ENCODE results near the gene GLT8D2. TPM values are rescaled to one million over a fixed set of nuclear protein-coding genes. Genes with fewer than 3 reads are reported as not detected.

Gene GLT8D2
- total RNA-seq, 1 experiment from 2014 or later, result 2.0 TPM

DNA sequence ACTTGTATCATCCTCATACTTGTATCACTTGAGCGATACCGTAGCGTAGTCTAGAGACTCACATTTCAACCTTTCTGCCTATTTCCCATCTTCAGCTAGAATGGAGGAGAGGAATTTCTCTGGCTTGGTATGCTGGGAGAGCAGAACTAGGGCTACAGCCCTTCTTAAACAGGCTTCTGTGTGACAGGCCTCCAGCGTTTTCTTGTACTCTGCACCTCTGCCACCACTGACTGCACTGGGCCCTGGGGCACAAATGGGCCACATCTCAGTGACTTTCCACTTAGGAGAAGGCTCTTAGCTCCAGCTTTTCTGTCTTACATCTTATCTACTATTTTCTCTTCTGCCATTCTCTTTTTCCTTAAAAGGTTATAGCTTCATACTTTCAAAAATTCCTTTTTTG is 41.1 kb upstream of the GLT8D2 start:
- no peaks in the 10 kb centered on the region for H3K9me3 Mint-ChIP-seq (ENCODE audit: unreplicated experiment)
- DNase-seq (ENCODE audit: unreplicated experiment), result no peak
- H3K27me3 Mint-ChIP-seq (ENCODE audit: insufficient read depth, unreplicated experiment), result no peaks in the 10 kb centered on the region
- POLR2A ChIA-PET, result no interaction called here
- H3K4me1 Mint-ChIP-seq (ENCODE audit: insufficient read depth, unreplicated experiment), result no peaks in the 10 kb centered on the region
- BruUV-seq (replicated peaks), result no TSS peak
- peak overlapping the region; percentile 31 for H3K27ac Mint-ChIP-seq (ENCODE audit: low read depth, unreplicated experiment)
- CTCF ChIA-PET, result interaction anchor here (1.0 to 2.9 kb wide), 2 partner anchors 18 to 23 kb away, joined by 4 to 17 read pairs; no protein-coding TSS in a partner anchor
- peaks cover 72% of the 10 kb centered on the region for H3K36me3 Mint-ChIP-seq (ENCODE audit: insufficient read depth, unreplicated experiment)
- TF ChIP-seq, protein P1, sequence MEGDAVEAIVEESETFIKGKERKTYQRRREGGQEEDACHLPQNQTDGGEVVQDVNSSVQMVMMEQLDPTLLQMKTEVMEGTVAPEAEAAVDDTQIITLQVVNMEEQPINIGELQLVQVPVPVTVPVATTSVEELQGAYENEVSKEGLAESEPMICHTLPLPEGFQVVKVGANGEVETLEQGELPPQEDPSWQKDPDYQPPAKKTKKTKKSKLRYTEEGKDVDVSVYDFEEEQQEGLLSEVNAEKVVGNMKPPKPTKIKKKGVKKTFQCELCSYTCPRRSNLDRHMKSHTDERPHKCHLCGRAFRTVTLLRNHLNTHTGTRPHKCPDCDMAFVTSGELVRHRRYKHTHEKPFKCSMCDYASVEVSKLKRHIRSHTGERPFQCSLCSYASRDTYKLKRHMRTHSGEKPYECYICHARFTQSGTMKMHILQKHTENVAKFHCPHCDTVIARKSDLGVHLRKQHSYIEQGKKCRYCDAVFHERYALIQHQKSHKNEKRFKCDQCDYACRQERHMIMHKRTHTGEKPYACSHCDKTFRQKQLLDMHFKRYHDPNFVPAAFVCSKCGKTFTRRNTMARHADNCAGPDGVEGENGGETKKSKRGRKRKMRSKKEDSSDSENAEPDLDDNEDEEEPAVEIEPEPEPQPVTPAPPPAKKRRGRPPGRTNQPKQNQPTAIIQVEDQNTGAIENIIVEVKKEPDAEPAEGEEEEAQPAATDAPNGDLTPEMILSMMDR (IDR thresholded peaks at IDR 0.05; ENCODE audit: unreplicated experiment), result no peak
- intact Hi-C loops (cut with micrococcal nuclease), result no loop called here
- no peak overlapping the region for H3K4me3 Mint-ChIP-seq (ENCODE audit: unreplicated experiment)

DNA sequence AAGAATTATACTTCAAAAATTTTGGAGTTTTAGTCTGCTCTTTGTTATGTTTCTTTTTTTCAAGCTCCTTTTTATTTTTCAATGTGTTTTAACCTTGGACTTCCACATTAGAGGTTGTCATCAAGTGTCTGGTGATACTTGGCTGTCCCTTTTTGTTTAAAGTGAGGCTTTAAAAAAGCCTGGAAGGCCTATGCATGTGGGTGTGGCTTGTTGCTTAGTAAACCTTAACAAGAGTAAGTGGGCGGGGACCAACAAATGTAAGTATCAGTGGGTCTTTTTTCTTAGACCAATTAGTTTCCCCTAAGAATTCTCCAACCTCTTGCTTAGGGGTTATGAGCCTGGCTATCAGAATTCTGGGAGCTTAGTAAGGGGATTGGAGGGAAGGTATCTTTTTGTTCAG is 40.7 kb upstream of the GLT8D2 start:
- intact Hi-C loops (cut with micrococcal nuclease), result no loop called here
- TF ChIP-seq, protein P1 (IDR thresholded peaks at IDR 0.05; ENCODE audit: unreplicated experiment), result no peak
- ChIA-PET POLR2A (interaction anchor here (0.7 kb wide), 1 partner anchor 161 kb away, joined by 3 read pairs; no protein-coding TSS in a partner anchor), CTCF (interaction anchor here (2.9 kb wide), 1 partner anchor 18 kb away, joined by 17 read pairs; no protein-coding TSS in a partner anchor)
- H3K36me3 Mint-ChIP-seq (ENCODE audit: insufficient read depth, unreplicated experiment), result peaks cover 76% of the 10 kb centered on the region
- no peaks in the 10 kb centered on the region for H3K4me1 Mint-ChIP-seq (ENCODE audit: insufficient read depth, unreplicated experiment)
- H3K27ac Mint-ChIP-seq (ENCODE audit: low read depth, unreplicated experiment), result peak overlapping the region; percentile 31
- BruUV-seq (replicated peaks), result no TSS peak
- no peak overlapping the region for H3K4me3 Mint-ChIP-seq (ENCODE audit: unreplicated experiment)
- H3K27me3 Mint-ChIP-seq (ENCODE audit: insufficient read depth, unreplicated experiment), result no peaks in the 10 kb centered on the region
- H3K9me3 Mint-ChIP-seq (ENCODE audit: unreplicated experiment), result no peaks in the 10 kb centered on the region
- no peak for DNase-seq (ENCODE audit: unreplicated experiment)

DNA sequence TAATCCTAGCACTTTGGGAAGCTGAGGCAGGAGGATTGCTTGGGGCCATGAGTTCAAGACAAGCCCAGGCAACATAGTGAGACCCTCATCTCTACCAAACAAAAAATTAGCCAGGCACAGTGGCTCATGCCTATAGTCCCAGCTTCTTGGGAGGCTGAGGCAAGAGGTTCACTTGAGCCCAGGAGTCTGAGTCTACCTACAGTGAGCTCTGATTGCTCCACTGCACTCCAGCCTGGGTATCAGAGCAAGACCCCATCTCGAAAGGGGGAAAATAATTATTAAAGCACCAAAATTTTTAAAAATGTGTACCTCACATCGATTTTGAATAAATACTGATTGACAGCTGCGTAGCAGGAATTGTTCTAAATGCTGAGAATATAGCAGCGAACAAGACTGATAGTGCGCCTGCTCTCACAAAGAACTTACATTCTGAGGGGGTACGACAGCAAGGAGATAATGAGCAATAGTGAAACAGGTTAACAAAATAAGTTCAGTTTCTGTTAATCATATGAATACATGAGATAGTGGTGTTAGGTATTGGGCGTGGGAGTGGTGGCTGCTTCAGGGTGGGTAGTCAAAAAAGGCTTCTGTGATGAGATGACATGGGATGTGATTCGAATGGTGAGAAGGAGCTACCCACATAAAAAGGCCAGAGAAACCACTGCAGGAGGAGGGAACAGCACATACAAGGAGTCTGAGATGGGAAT is 33.9 kb upstream of the GLT8D2 start:
- no TSS peak for BruUV-seq (replicated peaks)
- ChIA-PET POLR2A (interaction anchor here (1.3 kb wide), 1 partner anchor 12 kb away, joined by 3 read pairs; no protein-coding TSS in a partner anchor), CTCF (interaction anchor here (4.1 kb wide), 1 partner anchor 25 kb away, joined by 20 read pairs; no protein-coding TSS in a partner anchor)
- H3K27me3 Mint-ChIP-seq (ENCODE audit: insufficient read depth, unreplicated experiment), result no peaks in the 10 kb centered on the region
- DNase-seq (ENCODE audit: unreplicated experiment), result no peak
- no peak overlapping the region for H3K4me3 Mint-ChIP-seq (ENCODE audit: unreplicated experiment)
- TF ChIP-seq, protein P1 (IDR thresholded peaks at IDR 0.05; ENCODE audit: unreplicated experiment), result no peak
- H3K4me1 Mint-ChIP-seq (ENCODE audit: insufficient read depth, unreplicated experiment), result no peaks in the 10 kb centered on the region
- no peak overlapping the region for H3K27ac Mint-ChIP-seq (ENCODE audit: low read depth, unreplicated experiment)
- peaks cover 52% of the 10 kb centered on the region for H3K36me3 Mint-ChIP-seq (ENCODE audit: insufficient read depth, unreplicated experiment)
- intact Hi-C loops (cut with micrococcal nuclease), result no loop called here
- H3K9me3 Mint-ChIP-seq (ENCODE audit: unreplicated experiment), result no peaks in the 10 kb centered on the region

DNA sequence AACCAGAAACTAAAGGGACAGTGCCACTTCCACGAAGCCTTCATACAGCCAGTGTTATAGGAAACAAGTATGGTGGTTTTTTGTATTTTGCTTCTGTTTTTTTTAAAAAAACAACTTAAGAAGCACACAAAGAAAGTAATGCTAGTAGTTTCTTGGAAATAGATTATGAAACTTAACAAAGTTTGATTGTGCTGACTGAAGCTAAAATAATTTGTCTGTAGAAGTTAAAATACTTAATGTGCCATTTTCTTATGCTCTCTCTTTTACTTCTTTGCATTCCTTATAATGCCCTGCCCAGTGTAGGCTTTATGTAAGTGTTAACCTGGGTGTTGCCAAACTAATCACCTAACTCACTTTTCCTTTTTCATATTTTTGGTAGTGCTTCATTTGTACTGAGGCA is 30.8 kb upstream of the GLT8D2 start:
- intact Hi-C loops (cut with micrococcal nuclease), result no loop called here
- no peak for DNase-seq (ENCODE audit: unreplicated experiment)
- Mint-ChIP-seq H3K9me3 (ENCODE audit: unreplicated experiment) (no peaks in the 10 kb centered on the region), H3K4me1 (ENCODE audit: insufficient read depth, unreplicated experiment) (no peaks in the 10 kb centered on the region), H3K36me3 (ENCODE audit: insufficient read depth, unreplicated experiment) (peaks cover 36% of the 10 kb centered on the region), H3K4me3 (ENCODE audit: unreplicated experiment) (no peak overlapping the region), H3K27me3 (ENCODE audit: insufficient read depth, unreplicated experiment) (no peaks in the 10 kb centered on the region), H3K27ac (ENCODE audit: low read depth, unreplicated experiment) (no peak overlapping the region)
- TF ChIP-seq, protein P1 (IDR thresholded peaks at IDR 0.05; ENCODE audit: unreplicated experiment), result no peak
- CTCF ChIA-PET, result no interaction called here
- BruUV-seq (replicated peaks), result no TSS peak
- POLR2A ChIA-PET, result interaction anchor here (0.6 to 1.3 kb wide), 3 partner anchors 16 to 129 kb away, joined by 3 read pairs; partner anchors contain the start of genes HCFC2 and TDG

Measured in MCF 10A (cell line).